H1 (cell line): ENCODE measurements around the gene FGF14. TPM values are rescaled to one million over a fixed set of nuclear protein-coding genes. Genes with fewer than 3 reads are reported as not detected.

Experiments used
- ATF2 ChIP-seq: IDR thresholded peaks from 2 replicates; pipeline ENCODE4 v1.6.1; 2012; ENCODE audit warnings: low read length, inconsistent platforms
- BACH1 ChIP-seq: IDR thresholded peaks from 2 replicates; pipeline ENCODE4 v1.6.1; 2012; ENCODE audit warnings: low read length, improper control_type of control experiment
- CBX5 ChIP-seq: fragments of 300-800, 300-1000 bp; sonication (generic); IDR thresholded peaks from 2 replicates; pipeline ENCODE4 v1.7.1; 2016; ENCODE audit warnings: antibody characterized with exemption, low read length, low read depth
- MAX ChIP-seq: IDR thresholded peaks from 2 replicates; pipeline ENCODE4 v1.6.1; 2012; ENCODE audit warnings: inconsistent platforms
- SAP30 ChIP-seq: fragments of 300-600 bp; sonication (generic); IDR thresholded peaks from 2 replicates; pipeline ENCODE4 v1.7.1; 2012; ENCODE audit warnings: low read length, moderate library complexity, mild to moderate bottlenecking, inconsistent platforms; ENCODE audit not compliant: insufficient read depth, insufficient replicate concordance
- polyA plus RNA-seq, 7 experiments: library from polyadenylated mRNA; depleted of rRNA in 3 of 7; stranded (reverse) in 5 of 7; unstranded in 2 of 7; fragments of >200 nt in 5 of 7; fragments of 200-250 nt in 2 of 7; gene quantifications; 1 replicate in 5 of 7; 2 replicates in 1 of 7; 4 replicates in 1 of 7; pipeline versions ENCODE4 v1.2.1 to v1.2.3, GENCODE V29; 2011 to 2013; ENCODE audit warnings: missing spikeins in 2 of 7, mixed read lengths in 2 of 7
- total RNA-seq: library from RNA; stranded (reverse); fragmentation: NEBNext Ultra II Directional; extraction: Animal tissue kit (Norgen Biotek cat#: 25700); gene quantifications from 2 replicates; pipeline ENCODE4 v1.2.1, GENCODE V29; 2021

The FGF14 gene
- total and polyA plus RNA-seq, 2 of the 8 experiments (the other 6 are each of a cell fraction or from before 2014, with no cell fraction given): 0.05 to 0.58 TPM

- no peak for TF ChIP-seq ATF2
- TF ChIP-seq MAX: no peak
- TF ChIP-seq BACH1: no peak
- no peak for TF ChIP-seq CBX5
- no peak for TF ChIP-seq SAP30
These were observed 216.4 kb downstream of the FGF14 start (continued) for GRCh38 chr13:102185375-102185984.
